GM21381 (cell line): ENCODE data around the gene DDX27.

Experiments
- ATAC-seq: cut with Tn5 transposase; IDR thresholded peaks from one replicate; pipeline ENCODE4 v1.9.1; 2021; ENCODE audit warnings: mild to moderate bottlenecking, moderate library complexity; ENCODE audit not compliant: unreplicated experiment

The DDX27 gene

GRCh38 chr20:49276161-49276960 is 57.1 kb downstream of the DDX27 start:
- no peak for ATAC-seq

- ATAC-seq = no peak
Measured at GRCh38 chr20:49276961-49277785, 58.0 kb downstream of the DDX27 start.

- ATAC-seq = no peak
Measured at GRCh38 chr20:49277786-49278035, 58.5 kb downstream of the DDX27 start.

- peak; percentile 79 for ATAC-seq
Measured at GRCh38 chr20:49278036-49278817, 59.0 kb downstream of the DDX27 start, which contains the start of gene ZNFX1. TSS of gene ZNFX1 (minus strand) at chr20:49278057. CDS start at chr20:49275839, 2,218 bp downstream.

DNA sequence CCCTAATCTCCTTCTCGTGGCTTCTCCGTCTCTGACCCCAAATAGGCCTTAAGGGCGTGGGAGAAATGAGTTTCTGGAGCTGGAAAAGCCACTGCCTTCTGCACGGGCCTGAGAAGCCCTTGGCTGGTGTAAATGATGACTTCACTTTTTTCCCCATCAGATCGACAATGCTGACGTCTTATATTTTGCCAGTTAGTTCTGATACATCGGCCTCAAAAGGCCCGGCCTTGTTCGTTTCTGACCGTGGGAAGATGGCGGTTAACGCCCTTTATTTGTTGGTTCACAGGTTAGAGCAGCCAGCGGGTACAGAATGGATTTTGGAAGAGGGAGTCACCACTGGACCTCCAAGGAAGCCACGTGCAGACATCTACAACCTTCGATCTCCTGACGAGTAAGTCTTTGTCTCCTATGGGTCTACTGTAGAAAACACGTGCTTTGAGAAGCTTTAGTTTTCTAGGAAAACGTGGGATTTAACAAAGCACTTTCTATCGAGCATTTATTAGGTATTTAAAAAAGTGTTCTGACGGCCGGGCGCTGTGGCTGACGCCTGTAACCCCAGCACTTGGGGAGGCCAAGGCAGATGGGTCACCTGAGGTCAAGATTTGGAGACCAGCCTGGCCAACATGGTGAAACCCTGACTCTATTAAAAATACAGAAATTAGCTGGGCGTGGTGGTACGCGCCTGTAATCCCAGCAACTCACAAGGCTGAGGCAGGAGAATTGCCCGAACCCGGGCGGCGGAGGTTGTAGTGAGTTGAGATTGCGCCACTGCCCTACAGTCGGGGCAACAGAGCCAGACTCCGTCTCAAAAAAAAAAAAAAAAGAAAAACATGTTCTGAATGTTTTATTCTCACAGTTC is 59.8 kb downstream of the DDX27 start:
- ATAC-seq = no peak

DNA sequence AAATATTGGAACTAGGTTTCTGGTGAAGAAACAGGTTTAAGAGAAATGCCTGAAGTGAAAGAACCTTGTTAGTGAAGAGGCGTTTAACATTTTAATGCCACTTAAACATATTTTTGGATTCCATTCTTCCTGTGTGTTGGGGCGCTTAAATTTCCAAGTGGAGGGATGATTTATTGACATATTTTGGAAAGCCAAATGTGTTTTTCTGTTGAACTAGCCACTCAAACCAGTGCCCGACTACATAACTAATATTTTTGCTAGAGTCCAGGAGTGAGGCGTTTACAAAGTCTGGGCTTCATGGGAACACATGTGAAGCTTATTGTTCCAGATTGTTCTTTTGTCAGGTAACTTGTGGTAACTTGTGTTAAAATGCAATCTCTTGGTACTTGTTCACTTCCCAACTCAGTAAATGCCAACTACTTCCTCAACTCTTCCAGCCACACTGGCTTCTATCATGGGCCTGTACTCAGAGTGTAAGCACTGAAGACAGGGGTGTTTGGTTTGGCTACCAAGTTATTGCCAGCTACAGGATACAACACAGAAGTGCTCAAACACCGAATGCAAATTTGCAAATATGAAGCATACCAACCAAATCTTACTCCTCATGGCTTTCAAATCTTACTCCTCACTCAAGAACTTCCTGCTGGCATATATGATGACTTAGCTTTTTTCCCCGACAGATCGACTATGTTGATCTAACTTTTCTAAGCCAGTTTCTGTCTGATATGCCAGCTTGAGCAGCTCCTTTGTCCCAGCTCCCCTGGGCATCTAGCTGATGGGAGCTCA is 60.7 kb downstream of the DDX27 start:
- ATAC-seq = no peak

GRCh38 chr20:49280463-49281058 is 61.3 kb downstream of the DDX27 start:
- ATAC-seq = no peak

GRCh38 chr20:49281059-49281912 is 62.1 kb downstream of the DDX27 start:
- no peak for ATAC-seq

- no peak for ATAC-seq
Measured at GRCh38 chr20:49281913-49282467, 62.8 kb downstream of the DDX27 start.

- no peak for ATAC-seq
Measured at GRCh38 chr20:49282584-49283171, 63.5 kb downstream of the DDX27 start.

GRCh38 chr20:49283176-49283702 is 64.0 kb downstream of the DDX27 start:
- ATAC-seq = no peak

- no peak for ATAC-seq
Measured at GRCh38 chr20:49283703-49284625, 64.7 kb downstream of the DDX27 start.

GRCh38 chr20:49284818-49285217 is 65.6 kb downstream of the DDX27 start:
- ATAC-seq = no peak

DNA sequence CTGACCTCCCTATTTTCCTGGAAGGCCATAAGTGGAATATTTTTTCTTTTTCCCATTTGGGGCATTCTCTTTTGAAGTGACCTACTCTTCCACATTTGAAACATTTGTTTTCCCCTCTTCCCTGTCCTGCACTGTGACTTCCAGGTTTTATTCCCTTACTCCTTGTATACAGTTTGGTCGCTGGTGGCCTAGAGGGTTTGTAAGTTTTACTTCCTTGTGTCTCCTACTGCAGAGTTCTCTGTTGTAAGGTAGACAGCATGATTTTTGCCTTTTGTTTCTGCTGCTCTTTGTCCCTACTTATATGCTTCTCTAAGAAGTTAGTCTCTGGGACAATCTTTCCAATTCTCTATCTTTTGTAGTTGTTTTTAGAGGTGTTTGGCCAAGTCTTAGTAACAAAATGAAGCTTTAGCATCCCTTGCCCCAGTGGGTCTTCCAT is 66.0 kb downstream of the DDX27 start:
- no peak for ATAC-seq

GRCh38 chr20:49285813-49286494 is 66.7 kb downstream of the DDX27 start:
- no peak for ATAC-seq
